HepG2 (cell line): ENCODE results near the gene PLPPR2. TPM values are rescaled to one million over a fixed set of nuclear protein-coding genes. Genes with fewer than 3 reads are reported as not detected.

Experiments
- ARNT2 ChIP-seq: sonication (generic); formaldehyde crosslinking; IDR thresholded peaks from 2 replicates; pipeline ENCODE4 v1.8.0; 2022; ENCODE audit warnings: mild to moderate bottlenecking, low read depth, missing genetic modification reagents, moderate library complexity
- ETV5 ChIP-seq: IDR thresholded peaks from 2 replicates; pipeline ENCODE4 v1.6.1; 2018; ENCODE audit warnings: missing biosample characterization, missing genetic modification reagents, inconsistent platforms, borderline replicate concordance
- HNRNPK ChIP-seq: fragments of 200-400 bp; formaldehyde crosslinking; IDR thresholded peaks from 2 replicates; pipeline ENCODE4 v1.6.1; 2018; ENCODE audit warnings: low read length, low read depth, moderate library complexity, mild to moderate bottlenecking; ENCODE audit not compliant: poor library complexity, severe bottlenecking
- MBD4 ChIP-seq: IDR thresholded peaks from 2 replicates; pipeline ENCODE4 v1.6.1; 2012; ENCODE audit warnings: low read length, inconsistent platforms, borderline replicate concordance
- NR2F2 ChIP-seq: IDR thresholded peaks from 2 replicates; pipeline ENCODE4 v1.6.1; 2012; ENCODE audit warnings: low read depth, inconsistent platforms, borderline replicate concordance
- RXRB ChIP-seq: IDR thresholded peaks from 2 replicates; pipeline ENCODE4 v1.6.1; 2016; ENCODE audit warnings: borderline replicate concordance, missing genetic modification reagents, missing compliant biosample characterization
- SNRNP70 ChIP-seq: fragments of 200-400 bp; formaldehyde crosslinking; IDR thresholded peaks from 2 replicates; pipeline ENCODE4 v1.6.1; 2017; ENCODE audit warnings: mild to moderate bottlenecking, low read depth, low read length, moderate library complexity
- SRF ChIP-seq: IDR thresholded peaks from 2 replicates; pipeline ENCODE4 v1.6.1; 2011; ENCODE audit warnings: mild to moderate bottlenecking, low read depth, low read length, moderate library complexity
- STAT5B ChIP-seq: sonication (generic); formaldehyde crosslinking; IDR thresholded peaks from 2 replicates; pipeline ENCODE4 v1.4.0; 2020; ENCODE audit warnings: missing genetic modification reagents
- TOE1 ChIP-seq: sonication (generic); formaldehyde crosslinking; IDR thresholded peaks from 2 replicates; pipeline ENCODE4 v1.4.0; 2020; ENCODE audit warnings: mild to moderate bottlenecking, missing genetic modification reagents
- U2AF2 ChIP-seq: fragments of 200-400 bp; formaldehyde crosslinking; IDR thresholded peaks from 2 replicates; pipeline ENCODE4 v1.6.1; 2017; ENCODE audit warnings: low read depth, mild to moderate bottlenecking, low read length
- ZNF407 ChIP-seq: sonication (generic); formaldehyde crosslinking; IDR thresholded peaks from one replicate; pipeline ENCODE4 v1.5.1; 2020; ENCODE audit warnings: mild to moderate bottlenecking, missing genetic modification reagents; ENCODE audit errors: not compliant biosample characterization
- ZNF546 ChIP-seq: sonication (generic); formaldehyde crosslinking; conservative IDR thresholded peaks from 2 replicates; pipeline ENCODE4 v1.8.1; 2023; ENCODE audit warnings: mild to moderate bottlenecking, missing genetic modification reagents
- polyA plus RNA-seq, 8 experiments: library from polyadenylated mRNA; depleted of rRNA in 3 of 8; stranded (reverse) in 7 of 8; unstranded in 1 of 8; fragments of >200 nt; fragmentation: Illumina TruSeq in 4 of 8; extraction: Trizol in 4 of 8; gene quantifications; 2 replicates each; pipeline versions ENCODE4 v1.2.1 to v1.2.3, GENCODE V29; 2011 to 2016; ENCODE audit warnings: low read depth in 4 of 8, missing spikeins in 1 of 8, mixed read lengths in 1 of 8; ENCODE audit not compliant: insufficient read depth in 1 of 8
- total RNA-seq, 5 experiments: library from RNA; depleted of rRNA; stranded (reverse); fragments of >200 nt; fragmentation: Illumina TruSeq; extraction: Trizol; gene quantifications; 2 replicates each; pipeline ENCODE4 v1.2.3, GENCODE V29; 2016; ENCODE audit warnings: low read depth in 1 of 5
- TF ChIP-seq, protein P1 (sequence below): sonication (generic); formaldehyde crosslinking; conservative IDR thresholded peaks from 2 replicates; pipeline ENCODE4 v1.4.0; 2020; ENCODE audit warnings: missing genetic modification reagents
- TF ChIP-seq, protein P2 (sequence below): sonication (generic); formaldehyde crosslinking; IDR thresholded peaks from 2 replicates; pipeline ENCODE4 v1.4.0; 2020; ENCODE audit warnings: missing genetic modification reagents, mild to moderate bottlenecking, borderline replicate concordance
- TF ChIP-seq, protein P3 (sequence below): sonication (generic); formaldehyde crosslinking; IDR thresholded peaks from 2 replicates; pipeline ENCODE4 v1.5.0; 2020; ENCODE audit warnings: mild to moderate bottlenecking, low read depth, missing genetic modification reagents, borderline replicate concordance

Gene PLPPR2
- total and polyA plus RNA-seq, 2 of the 13 experiments (the other 11 are each of a cell fraction or from before 2014, with no cell fraction given): 1.5 to 2.1 TPM

DNA sequence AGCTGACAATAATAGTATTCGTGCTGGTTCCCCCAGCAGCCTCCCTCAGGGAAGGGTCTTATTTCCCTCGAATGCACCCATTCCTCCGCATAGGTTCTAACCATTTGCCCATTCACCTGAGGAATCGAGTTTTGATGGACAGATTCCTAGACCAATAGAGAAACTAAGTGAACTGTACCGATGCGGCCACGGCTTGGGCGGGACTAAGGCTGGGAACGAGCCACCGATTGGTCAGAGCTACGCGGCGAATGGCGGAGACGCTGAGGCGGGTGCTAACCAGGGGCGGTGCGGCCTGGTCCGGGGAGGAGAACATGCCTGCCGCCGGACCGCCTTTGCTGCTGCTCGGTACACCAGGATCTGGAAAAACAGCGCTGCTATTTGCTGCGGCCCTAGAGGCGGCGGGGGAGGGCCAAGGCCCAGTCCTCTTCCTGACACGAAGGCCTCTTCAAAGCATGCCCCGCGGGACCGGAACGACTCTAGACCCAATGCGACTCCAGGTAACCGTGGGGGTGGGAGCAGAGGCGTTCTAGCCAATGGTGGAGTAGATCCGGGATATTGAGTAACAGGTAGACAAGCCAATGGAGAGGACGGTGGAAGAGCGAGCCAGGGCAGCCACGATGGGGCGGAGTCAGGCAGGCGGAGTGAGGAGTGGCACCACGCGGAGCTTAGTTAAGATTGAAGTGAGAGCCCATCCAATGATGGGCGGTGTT is 19.4 kb downstream of the PLPPR2 start, which contains the start of gene SWSAP1 (continued):
- no peak for TF ChIP-seq SRF
- peak; percentile 49 for TF ChIP-seq ETV5 (CRISPR knock-in tag)
- TF ChIP-seq MBD4: no peak
- TF ChIP-seq ZNF546: peak; percentile 90; the same call in 1 of the 2 replicates
- TF ChIP-seq, protein P1, sequence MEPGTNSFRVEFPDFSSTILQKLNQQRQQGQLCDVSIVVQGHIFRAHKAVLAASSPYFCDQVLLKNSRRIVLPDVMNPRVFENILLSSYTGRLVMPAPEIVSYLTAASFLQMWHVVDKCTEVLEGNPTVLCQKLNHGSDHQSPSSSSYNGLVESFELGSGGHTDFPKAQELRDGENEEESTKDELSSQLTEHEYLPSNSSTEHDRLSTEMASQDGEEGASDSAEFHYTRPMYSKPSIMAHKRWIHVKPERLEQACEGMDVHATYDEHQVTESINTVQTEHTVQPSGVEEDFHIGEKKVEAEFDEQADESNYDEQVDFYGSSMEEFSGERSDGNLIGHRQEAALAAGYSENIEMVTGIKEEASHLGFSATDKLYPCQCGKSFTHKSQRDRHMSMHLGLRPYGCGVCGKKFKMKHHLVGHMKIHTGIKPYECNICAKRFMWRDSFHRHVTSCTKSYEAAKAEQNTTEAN (CRISPR knock-in tag): 0 out of 2 replicates have a peak, but pooled peaks have one; percentile 30
- TF ChIP-seq TOE1 (CRISPR knock-in tag): no peak
- peak; percentile 72; the same call in 1 of the 2 replicates for TF ChIP-seq ARNT2 (CRISPR knock-in tag)
- TF ChIP-seq RXRB: 0 out of 2 replicates have a peak, but pooled peaks have one; percentile 18
- no peak for TF ChIP-seq SNRNP70
- no peak for TF ChIP-seq STAT5B
- TF ChIP-seq, protein P2, sequence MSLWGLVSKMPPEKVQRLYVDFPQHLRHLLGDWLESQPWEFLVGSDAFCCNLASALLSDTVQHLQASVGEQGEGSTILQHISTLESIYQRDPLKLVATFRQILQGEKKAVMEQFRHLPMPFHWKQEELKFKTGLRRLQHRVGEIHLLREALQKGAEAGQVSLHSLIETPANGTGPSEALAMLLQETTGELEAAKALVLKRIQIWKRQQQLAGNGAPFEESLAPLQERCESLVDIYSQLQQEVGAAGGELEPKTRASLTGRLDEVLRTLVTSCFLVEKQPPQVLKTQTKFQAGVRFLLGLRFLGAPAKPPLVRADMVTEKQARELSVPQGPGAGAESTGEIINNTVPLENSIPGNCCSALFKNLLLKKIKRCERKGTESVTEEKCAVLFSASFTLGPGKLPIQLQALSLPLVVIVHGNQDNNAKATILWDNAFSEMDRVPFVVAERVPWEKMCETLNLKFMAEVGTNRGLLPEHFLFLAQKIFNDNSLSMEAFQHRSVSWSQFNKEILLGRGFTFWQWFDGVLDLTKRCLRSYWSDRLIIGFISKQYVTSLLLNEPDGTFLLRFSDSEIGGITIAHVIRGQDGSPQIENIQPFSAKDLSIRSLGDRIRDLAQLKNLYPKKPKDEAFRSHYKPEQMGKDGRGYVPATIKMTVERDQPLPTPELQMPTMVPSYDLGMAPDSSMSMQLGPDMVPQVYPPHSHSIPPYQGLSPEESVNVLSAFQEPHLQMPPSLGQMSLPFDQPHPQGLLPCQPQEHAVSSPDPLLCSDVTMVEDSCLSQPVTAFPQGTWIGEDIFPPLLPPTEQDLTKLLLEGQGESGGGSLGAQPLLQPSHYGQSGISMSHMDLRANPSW: no peak
- TF ChIP-seq ZNF407 (CRISPR knock-in tag): peak; percentile 78
- no peak for TF ChIP-seq NR2F2
- no peak for TF ChIP-seq U2AF2
- TF ChIP-seq, protein P3, sequence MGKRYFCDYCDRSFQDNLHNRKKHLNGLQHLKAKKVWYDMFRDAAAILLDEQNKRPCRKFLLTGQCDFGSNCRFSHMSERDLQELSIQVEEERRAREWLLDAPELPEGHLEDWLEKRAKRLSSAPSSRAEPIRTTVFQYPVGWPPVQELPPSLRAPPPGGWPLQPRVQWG (CRISPR knock-in tag): no peak
- no peak for TF ChIP-seq HNRNPK
